ENCODE data around the gene YTHDF1.

Gene YTHDF1

GRCh38 chr20:63183422-63184146, 32.3 kb downstream of the YTHDF1 start:
- peak; percentile 42 to 44 for DNase-seq

- no peak for DNase-seq
Observed at GRCh38 chr20:63182946-63183415, 33.0 kb downstream of the YTHDF1 start.

- no peak for DNase-seq
Observed at GRCh38 chr20:63182425-63182824, 33.5 kb downstream of the YTHDF1 start.

GRCh38 chr20:63181226-63181625, 34.7 kb downstream of the YTHDF1 start:
- DNase-seq: no peak

- no peak for DNase-seq
Observed at GRCh38 chr20:63180569-63181185, 35.3 kb downstream of the YTHDF1 start.

- no peak for DNase-seq
Observed at GRCh38 chr20:63179687-63180568, 36.0 kb downstream of the YTHDF1 start.

GRCh38 chr20:63178889-63179686, 36.8 kb downstream of the YTHDF1 start:
- DNase-seq: peak; percentile 75 to 76

GRCh38 chr20:63178446-63178820, 37.5 kb downstream of the YTHDF1 start:
- no peak for DNase-seq

GRCh38 chr20:63177785-63178445, 38.0 kb downstream of the YTHDF1 start:
- DNase-seq: no peak

- no peak for DNase-seq
Observed at GRCh38 chr20:63177134-63177784, 38.7 kb downstream of the YTHDF1 start.

GRCh38 chr20:63176427-63177133, 39.4 kb downstream of the YTHDF1 start:
- no peak for DNase-seq

GRCh38 chr20:63176034-63176426, 39.9 kb downstream of the YTHDF1 start:
- DNase-seq: no peak

- no peak for DNase-seq
Observed at GRCh38 chr20:63175038-63175895, 40.7 kb downstream of the YTHDF1 start.

GRCh38 chr20:63174309-63175037, 41.5 kb downstream of the YTHDF1 start:
- no peak for DNase-seq

- DNase-seq: no peak
Observed at GRCh38 chr20:63173552-63174191, 42.3 kb downstream of the YTHDF1 start.

- DNase-seq: no peak
Observed at GRCh38 chr20:63172726-63173125, 43.2 kb downstream of the YTHDF1 start.

GRCh38 chr20:63171991-63172390, 43.9 kb downstream of the YTHDF1 start:
- DNase-seq: no peak

GRCh38 chr20:63169681-63170080, 46.2 kb downstream of the YTHDF1 start:
- DNase-seq: no peak

- DNase-seq: no peak
Observed at GRCh38 chr20:63168861-63169260, 47.1 kb downstream of the YTHDF1 start.

Data from activated CD4-positive, alpha-beta T cell treated with anti-CD3 and anti-CD28 coated beads, Interleukin-2, amount 50 U/mL, for 4 hours (primary cell).